HepG2 (cell line): Measurements from ENCODE around the gene TMEM184B. TPM values are rescaled to one million over a fixed set of nuclear protein-coding genes. Genes with fewer than 3 reads are reported as not detected.
A peak's percentile ranks its signal among the peaks of the same experiment; 100 is the strongest.

Experiments
- HOXA5 ChIP-seq: sonication (generic); formaldehyde crosslinking; IDR thresholded peaks from 2 replicates; pipeline ENCODE4 v1.4.0; 2020; ENCODE audit warnings: missing genetic modification reagents
- KDM5B ChIP-seq: sonication (generic); formaldehyde crosslinking; IDR thresholded peaks from 2 replicates; pipeline ENCODE4 v1.4.0; 2020; ENCODE audit warnings: missing genetic modification reagents, mild to moderate bottlenecking, borderline replicate concordance
- KLF6 ChIP-seq: IDR thresholded peaks from 2 replicates; pipeline ENCODE4 v1.8.0; 2016; ENCODE audit warnings: missing biosample characterization, missing genetic modification reagents
- POLR2AphosphoS2 ChIP-seq: IDR thresholded peaks from 2 replicates; pipeline ENCODE4 v1.6.1; 2011; ENCODE audit warnings: low read depth, low read length, improper control_type of control experiment
- POLR2AphosphoS5 ChIP-seq: IDR thresholded peaks from 2 replicates; pipeline ENCODE4 v1.6.1; 2012; ENCODE audit warnings: low read depth, low read length
- RARG ChIP-seq: sonication (generic); formaldehyde crosslinking; IDR thresholded peaks from 2 replicates; pipeline ENCODE4 v1.4.0; 2020; ENCODE audit warnings: low read depth, mild to moderate bottlenecking, missing genetic modification reagents
- RFXAP ChIP-seq: sonication (generic); formaldehyde crosslinking; IDR thresholded peaks from 2 replicates; pipeline ENCODE4 v1.4.0; 2020; ENCODE audit warnings: missing genetic modification reagents, borderline replicate concordance
- SOX6 ChIP-seq, 2 experiments: fragments of 450-650 bp in 1 of 2; sonication (generic) in 1 of 2; formaldehyde crosslinking in 1 of 2; IDR thresholded peaks; 2 replicates each; pipeline versions ENCODE4 v1.4.0 to v1.6.1; 2017 to 2020; ENCODE audit warnings: antibody characterized with exemption in 1 of 2, mild to moderate bottlenecking in 1 of 2, missing genetic modification reagents in 1 of 2
- TIGD3 ChIP-seq: sonication (generic); formaldehyde crosslinking; IDR thresholded peaks from 2 replicates; pipeline ENCODE4 v1.5.1; 2020; ENCODE audit warnings: mild to moderate bottlenecking, missing genetic modification reagents, borderline replicate concordance
- ZBTB4 ChIP-seq: sonication (generic); formaldehyde crosslinking; IDR thresholded peaks from 2 replicates; pipeline ENCODE4 v1.4.0; 2020; ENCODE audit warnings: missing genetic modification reagents, mild to moderate bottlenecking, borderline replicate concordance
- ZNF275 ChIP-seq: sonication (generic); formaldehyde crosslinking; IDR thresholded peaks from 2 replicates; pipeline ENCODE4 v1.8.0; 2022; ENCODE audit warnings: missing genetic modification reagents, mild to moderate bottlenecking, inconsistent platforms, borderline replicate concordance
- ZNF318 ChIP-seq: sonication (generic); formaldehyde crosslinking; IDR thresholded peaks from 2 replicates; pipeline ENCODE4 v1.4.0; 2020; ENCODE audit warnings: mild to moderate bottlenecking, missing genetic modification reagents
- ZNF644 ChIP-seq: IDR thresholded peaks from 2 replicates; pipeline ENCODE4 v1.6.1; 2016; ENCODE audit warnings: low read depth
- ZNF652 ChIP-seq: IDR thresholded peaks from 2 replicates; pipeline ENCODE4 v1.6.1; 2016; ENCODE audit warnings: low read depth, borderline replicate concordance
- ZNF75D ChIP-seq: sonication (generic); formaldehyde crosslinking; IDR thresholded peaks from 2 replicates; pipeline ENCODE4 v1.8.1; 2023; ENCODE audit warnings: missing genetic modification reagents, mild to moderate bottlenecking, borderline replicate concordance
- polyA plus RNA-seq, 8 experiments: library from polyadenylated mRNA; depleted of rRNA in 3 of 8; stranded (reverse) in 7 of 8; unstranded in 1 of 8; fragments of >200 nt; fragmentation: Illumina TruSeq in 4 of 8; extraction: Trizol in 4 of 8; gene quantifications; 2 replicates each; pipeline versions ENCODE4 v1.2.1 to v1.2.3, GENCODE V29; 2011 to 2016; ENCODE audit warnings: low read depth in 4 of 8, missing spikeins in 1 of 8, mixed read lengths in 1 of 8; ENCODE audit not compliant: insufficient read depth in 1 of 8
- total RNA-seq, 5 experiments: library from RNA; depleted of rRNA; stranded (reverse); fragments of >200 nt; fragmentation: Illumina TruSeq; extraction: Trizol; gene quantifications; 2 replicates each; pipeline ENCODE4 v1.2.3, GENCODE V29; 2016; ENCODE audit warnings: low read depth in 1 of 5

TMEM184B gene
- total and polyA plus RNA-seq, 2 of the 13 experiments (the other 11 are each of a cell fraction or from before 2014, with no cell fraction given), result 15.9 to 16.0 TPM

- TF ChIP-seq ZNF318 (CRISPR knock-in tag) (0 out of 2 replicates have a peak, but pooled peaks have one; percentile 19), HOXA5 (CRISPR knock-in tag) (no peak), ZBTB4 (CRISPR knock-in tag) (no peak), RFXAP (no peak), TIGD3 (CRISPR knock-in tag) (no peak), KLF6 (CRISPR knock-in tag) (no peak), ZNF644 (CRISPR knock-in tag) (no peak), ZNF275 (CRISPR knock-in tag) (no peak), POLR2AphosphoS2 (no peak), ZNF652 (CRISPR knock-in tag) (no peak), KDM5B (CRISPR knock-in tag) (peak; percentile 51), ZNF75D (no peak), POLR2AphosphoS5 (no peak), SOX6 (IDR thresholded peaks at IDR 0.05) (no peak), SOX6 (CRISPR knock-in tag; IDR thresholded peaks at IDR 0.05) (peak; percentile 65), RARG (CRISPR knock-in tag) (no peak)
These were observed 70.2 kb downstream of the TMEM184B start (continued) for GRCh38 chr22:38202437-38203089.
